Endothelial cell of umbilical vein (primary cell): ENCODE results near the gene FHOD3. TPM values are rescaled to one million over a fixed set of nuclear protein-coding genes. Genes with fewer than 3 reads are reported as not detected.

Experiments used
- BruUV-seq: library from RNA; stranded (reverse); fragments of 400-500 nt; replicated peaks from 2 replicates; lab custom pipeline; 2021; lab: Mats Ljungman, UMichigan
- CTCF ChIA-PET: fragments of 300-600, 350-600 bp; sonication (Branson Sonifier 250); formaldehyde crosslinking; loops from one replicate; lab custom pipeline; 2021; ENCODE audit warnings: antibody characterized with exemption, inconsistent platforms; lab: Charles Lee
- POLR2A ChIA-PET: fragments of 300-600, 350-600 bp; sonication (Branson Sonifier 250); formaldehyde crosslinking; loops from one replicate; lab custom pipeline; 2021; ENCODE audit warnings: antibody characterized with exemption, inconsistent platforms; lab: Charles Lee
- DNase-seq: peaks from one replicate; pipeline ENCODE4 v3.0.0-alpha.2; 2011; ENCODE audit warnings: low read depth, low spot score
- FAIRE-seq: peaks from 2 replicates; lab custom pipeline; 2011; peaks lifted over from hg19 to GRCh38; lab: Jason Lieb, UNC
- H2AFZ ChIP-seq: 2 replicates; pipeline ENCODE4 v1.6.0; 2012; ENCODE audit warnings: low read depth, low read length, control low read depth, inconsistent platforms
- H3K27ac ChIP-seq: 2 replicates; pipeline ENCODE4 v1.5.1; 2011; ENCODE audit warnings: low read depth, mild to moderate bottlenecking, control low read depth, low read length, moderate library complexity; ENCODE audit not compliant: insufficient read depth
- H3K27me3 ChIP-seq, 2 experiments: 2 replicates each; pipeline versions ENCODE4 v1.6.0 to v1.6.1; 2011; ENCODE audit warnings: low read length in 2 of 2, mixed read lengths in 1 of 2; ENCODE audit not compliant: control insufficient read depth in 2 of 2, insufficient read depth in 2 of 2
- H3K36me3 ChIP-seq, 2 experiments: 2 replicates in 1 of 2; 3 replicates in 1 of 2; pipeline ENCODE4 v1.5.1; 2011; ENCODE audit warnings: low read length in 2 of 2, mild to moderate bottlenecking in 1 of 2, moderate library complexity in 1 of 2; ENCODE audit not compliant: control insufficient read depth in 2 of 2, insufficient read depth in 2 of 2; ENCODE audit errors: extremely low read depth in 1 of 2
- H3K4me1 ChIP-seq: 3 replicates; pipeline ENCODE4 v1.5.1; 2011; ENCODE audit warnings: mild to moderate bottlenecking, low read length; ENCODE audit not compliant: control insufficient read depth, insufficient read depth; ENCODE audit errors: extremely low read depth
- H3K4me2 ChIP-seq: 2 replicates; pipeline ENCODE4 v1.6.1; 2011; ENCODE audit warnings: low read length, control low read depth, mixed read lengths; ENCODE audit not compliant: insufficient read depth
- H3K4me3 ChIP-seq, 3 experiments: fragments of 200-600 bp in 1 of 3; sonication (generic), shearing (Covaris generic) in 1 of 3; replicated peaks in 1 of 3; 2 replicates each; pipeline ENCODE4 v1.5.1; 2011 to 2016; ENCODE audit warnings: control low read depth in 3 of 3, low read length in 3 of 3, mild to moderate bottlenecking in 2 of 3, inconsistent platforms in 1 of 3, low read depth in 1 of 3, moderate library complexity in 1 of 3; ENCODE audit not compliant: insufficient read depth in 1 of 3
- H3K79me2 ChIP-seq: 2 replicates; pipeline ENCODE4 v1.6.0; 2012; ENCODE audit warnings: low read length, inconsistent platforms; ENCODE audit not compliant: control insufficient read depth, insufficient read depth
- H3K9ac ChIP-seq: replicated peaks from 2 replicates; pipeline ENCODE3; 2011; ENCODE audit warnings: low read length, control low read depth; ENCODE audit not compliant: insufficient read depth; ENCODE audit errors: extremely low read depth
- H3K9me1 ChIP-seq: replicated peaks from 3 replicates; pipeline ENCODE4 v1.6.0; 2011; ENCODE audit warnings: mild to moderate bottlenecking, low read length; ENCODE audit not compliant: control insufficient read depth, insufficient read depth; ENCODE audit errors: extremely low read depth
- H3K9me3 ChIP-seq: replicated peaks from 2 replicates; pipeline ENCODE4 v1.5.1; 2012; ENCODE audit warnings: low read length, inconsistent platforms; ENCODE audit not compliant: control insufficient read depth, insufficient read depth
- H4K20me1 ChIP-seq: replicated peaks from 2 replicates; pipeline ENCODE3; 2011; ENCODE audit warnings: mild to moderate bottlenecking, low read length; ENCODE audit not compliant: control insufficient read depth, insufficient read depth; ENCODE audit errors: extremely low read depth
- EZH2 ChIP-seq: IDR thresholded peaks from 2 replicates; pipeline ENCODE4 v1.6.1; 2012; ENCODE audit warnings: borderline replicate concordance, low read depth, mild to moderate bottlenecking, moderate library complexity, low read length, inconsistent platforms; ENCODE audit not compliant: severe bottlenecking
- FOS ChIP-seq: IDR thresholded peaks from 2 replicates; pipeline ENCODE4 v1.6.1; 2011; ENCODE audit warnings: mild to moderate bottlenecking, low read length, moderate library complexity, borderline replicate concordance; ENCODE audit not compliant: insufficient read depth
- GATA2 ChIP-seq: IDR thresholded peaks from 2 replicates; pipeline ENCODE4 v1.7.0; 2011; ENCODE audit warnings: low read depth, mild to moderate bottlenecking, moderate library complexity, mixed read lengths, low read length; ENCODE audit not compliant: insufficient read length, insufficient read depth
- JUN ChIP-seq: IDR thresholded peaks from 2 replicates; pipeline ENCODE4 v1.6.1; 2011; ENCODE audit warnings: borderline replicate concordance, low read depth; ENCODE audit not compliant: insufficient read length, insufficient read depth
- MYC ChIP-seq: IDR thresholded peaks from one replicate; pipeline ENCODE4 v1.6.1; 2011; ENCODE audit warnings: mild to moderate bottlenecking, low read depth, low read length
- POLR2A ChIP-seq: IDR thresholded peaks from 2 replicates; pipeline ENCODE4 v1.6.1; 2012; ENCODE audit warnings: low read depth, mild to moderate bottlenecking, control low read depth, low read length
- POLR2AphosphoS5 ChIP-seq: IDR thresholded peaks from 2 replicates; pipeline ENCODE4 v1.6.1; 2012; ENCODE audit warnings: low read depth, mild to moderate bottlenecking, control low read depth, low read length, moderate library complexity; ENCODE audit not compliant: insufficient read depth
- dilution Hi-C: fragments of 300-500 bp; cut with MboI; formaldehyde crosslinking; loops from one replicate; pipeline ENCODE4 v1.15.0; 2019; ENCODE audit warnings: low sequenced_read_pairs; ENCODE audit not compliant: extremely low pct_ligation_motif_present
- intact Hi-C: fragments of 100-400 bp; cut with micrococcal nuclease; formaldehyde crosslinking; loops from one replicate; pipeline ENCODE4 v1.10.0; 2022
- polyA plus RNA-seq, 4 experiments: library from polyadenylated mRNA; depleted of rRNA in 3 of 4; stranded (reverse) in 3 of 4; unstranded in 1 of 4; fragments of >200 nt; gene quantifications; 2 replicates each; pipeline versions ENCODE4 v1.2.1 to v1.2.3, GENCODE V29; 2011 to 2012; ENCODE audit warnings: missing spikeins in 1 of 4
- total RNA-seq: library from RNA; stranded (reverse); gene quantifications from 2 replicates; pipeline ENCODE4 v1.2.3, GENCODE V29; 2021
- TF ChIP-seq, protein P1 (sequence below), 2 donors: IDR thresholded peaks; 1 replicate in 1 of 2; 2 replicates in 1 of 2; pipeline ENCODE4 v1.5.1; 2011; ENCODE audit warnings: low read length in 2 of 2, mild to moderate bottlenecking in 2 of 2, moderate library complexity in 2 of 2, control low read depth in 1 of 2, inconsistent platforms in 1 of 2, low read depth in 1 of 2; ENCODE audit not compliant: insufficient read depth in 1 of 2; ENCODE audit errors: extremely low read depth in 1 of 2
- TF ChIP-seq, protein P2 (sequence below): IDR thresholded peaks from 2 replicates; pipeline ENCODE4 v1.6.1; 2011; ENCODE audit not compliant: insufficient read depth, insufficient read length

Gene FHOD3
- total and polyA plus RNA-seq, 2 donors (not counting 3 experiments of a cell fraction or from before 2014, with no cell fraction given): 0.06 to 1.5 TPM

DNA sequence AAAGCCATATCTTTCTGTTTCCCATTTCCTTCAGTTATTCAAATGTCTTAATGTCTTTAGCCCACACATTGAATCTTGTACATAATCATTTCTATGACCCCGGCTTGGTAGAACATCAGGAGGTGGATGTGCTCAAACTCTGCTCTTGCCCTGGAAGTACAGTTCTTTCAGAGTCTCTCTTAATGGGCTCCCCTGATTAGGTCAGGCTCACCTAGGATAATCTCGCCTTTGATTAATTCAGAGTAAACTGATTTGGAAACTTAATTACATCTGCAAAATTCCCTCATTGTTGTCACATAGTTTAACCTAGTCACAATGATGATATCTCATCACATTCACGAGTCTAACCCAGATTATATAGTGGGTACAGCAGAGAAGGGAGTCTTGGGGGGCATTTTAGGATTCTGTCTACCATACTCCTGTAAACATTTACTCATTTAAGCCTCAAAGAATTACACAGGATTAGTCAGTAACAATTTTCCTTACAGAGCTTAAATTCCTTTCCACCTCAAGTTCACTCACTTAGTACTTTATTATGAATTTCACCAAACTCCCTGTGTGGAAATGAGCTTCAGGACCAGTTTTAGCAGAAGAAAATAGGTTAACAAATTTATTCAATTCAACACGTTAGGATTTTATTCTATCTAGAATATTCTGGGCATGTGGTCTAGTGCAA, 135.5 kb downstream of the FHOD3 start:
- H3K4me2 ChIP-seq: no peak overlapping the region
- H4K20me1 ChIP-seq: no peaks in the 10 kb centered on the region
- no peaks in the 10 kb centered on the region for H3K27me3 ChIP-seq
- no peak for TF ChIP-seq POLR2A
- TF ChIP-seq, protein P1, sequence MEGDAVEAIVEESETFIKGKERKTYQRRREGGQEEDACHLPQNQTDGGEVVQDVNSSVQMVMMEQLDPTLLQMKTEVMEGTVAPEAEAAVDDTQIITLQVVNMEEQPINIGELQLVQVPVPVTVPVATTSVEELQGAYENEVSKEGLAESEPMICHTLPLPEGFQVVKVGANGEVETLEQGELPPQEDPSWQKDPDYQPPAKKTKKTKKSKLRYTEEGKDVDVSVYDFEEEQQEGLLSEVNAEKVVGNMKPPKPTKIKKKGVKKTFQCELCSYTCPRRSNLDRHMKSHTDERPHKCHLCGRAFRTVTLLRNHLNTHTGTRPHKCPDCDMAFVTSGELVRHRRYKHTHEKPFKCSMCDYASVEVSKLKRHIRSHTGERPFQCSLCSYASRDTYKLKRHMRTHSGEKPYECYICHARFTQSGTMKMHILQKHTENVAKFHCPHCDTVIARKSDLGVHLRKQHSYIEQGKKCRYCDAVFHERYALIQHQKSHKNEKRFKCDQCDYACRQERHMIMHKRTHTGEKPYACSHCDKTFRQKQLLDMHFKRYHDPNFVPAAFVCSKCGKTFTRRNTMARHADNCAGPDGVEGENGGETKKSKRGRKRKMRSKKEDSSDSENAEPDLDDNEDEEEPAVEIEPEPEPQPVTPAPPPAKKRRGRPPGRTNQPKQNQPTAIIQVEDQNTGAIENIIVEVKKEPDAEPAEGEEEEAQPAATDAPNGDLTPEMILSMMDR (IDR thresholded peaks at IDR 0.05; ENCODE audit: extremely low read depth in 1 of 2, insufficient read depth in 1 of 2, low read depth in 1 of 2, low read length in 2 of 2): no peak
- no peak for TF ChIP-seq EZH2
- TF ChIP-seq, protein P2, sequence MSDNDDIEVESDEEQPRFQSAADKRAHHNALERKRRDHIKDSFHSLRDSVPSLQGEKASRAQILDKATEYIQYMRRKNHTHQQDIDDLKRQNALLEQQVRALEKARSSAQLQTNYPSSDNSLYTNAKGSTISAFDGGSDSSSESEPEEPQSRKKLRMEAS: no peak
- TF ChIP-seq GATA2: no peak
- no peak for TF ChIP-seq POLR2AphosphoS5
- no peak for TF ChIP-seq FOS
- no peak for TF ChIP-seq MYC
- TF ChIP-seq JUN: no peak
- POLR2A ChIA-PET: no interaction called here
- intact Hi-C loops: no loop called here
- H3K27ac ChIP-seq: no peak overlapping the region
- no peak overlapping the region for H2AFZ ChIP-seq
- H3K9me1 ChIP-seq: no peaks in the 10 kb centered on the region
- FAIRE-seq: no peak
- no TSS peak for BruUV-seq
- no peaks in the 10 kb centered on the region for H3K9me3 ChIP-seq
- dilution Hi-C loops: no loop called here
- no peak overlapping the region for H3K4me3 ChIP-seq
- H3K36me3 ChIP-seq: no peaks in the 10 kb centered on the region
- no peaks in the 10 kb centered on the region for H3K79me2 ChIP-seq
- H3K9ac ChIP-seq: no peak overlapping the region
- CTCF ChIA-PET: interaction anchor here (1.4 kb wide), 1 partner anchor 13 kb away, joined by 4 read pairs; no protein-coding TSS in a partner anchor
- no peaks in the 10 kb centered on the region for H3K4me1 ChIP-seq
- no peak for DNase-seq
